Neural progenitor cell (in vitro differentiated cells): ENCODE measurements around the gene PEBP1. TPM values are rescaled to one million over a fixed set of nuclear protein-coding genes. Genes with fewer than 3 reads are reported as not detected.

Experiments used
- DNase-seq: peaks from one replicate; pipeline ENCODE4 v3.0.0-alpha.2; 2016; ENCODE audit warnings: low spot score
- H2AFZ ChIP-seq: fragments of 200-600 bp; sonication (generic); replicated peaks from 2 replicates; pipeline ENCODE4 v1.6.1; 2016; ENCODE audit warnings: antibody characterized with exemption
- H3F3A ChIP-seq: fragments of 200-600 bp; sonication (generic); 2 replicates; pipeline ENCODE4 v1.6.1; 2016; ENCODE audit warnings: antibody characterized with exemption, low read depth
- H3K27ac ChIP-seq: fragments of 200-600 bp; sonication (generic); 2 replicates; pipeline ENCODE4 v1.5.1; 2016; ENCODE audit warnings: mild to moderate bottlenecking
- H3K27me3 ChIP-seq: fragments of 200-600 bp; sonication (generic); 2 replicates; pipeline ENCODE4 v1.6.1; 2016; ENCODE audit warnings: mild to moderate bottlenecking, moderate library complexity
- H3K36me3 ChIP-seq: fragments of 200-600 bp; sonication (generic); 2 replicates; pipeline ENCODE4 v1.5.1; 2016
- H3K4me1 ChIP-seq: fragments of 200-600 bp; sonication (generic); 2 replicates; pipeline ENCODE4 v1.6.1; 2016; ENCODE audit warnings: mixed run types
- H3K4me2 ChIP-seq: fragments of 200-600 bp; sonication (generic); 2 replicates; pipeline ENCODE4 v1.6.1; 2016
- H3K4me3 ChIP-seq: fragments of 200-600 bp; sonication (generic); 2 replicates; pipeline ENCODE4 v1.5.1; 2016
- H3K79me2 ChIP-seq: fragments of 200-600 bp; sonication (generic); 2 replicates; pipeline ENCODE4 v1.6.1; 2016; ENCODE audit warnings: low read depth
- H3K9ac ChIP-seq: fragments of 200-600 bp; sonication (generic); 2 replicates; pipeline ENCODE4 v1.6.1; 2016
- H3K9me3 ChIP-seq: fragments of 200-600 bp; sonication (generic); 2 replicates; pipeline ENCODE4 v1.5.1; 2016; ENCODE audit warnings: low read depth
- H4K20me1 ChIP-seq: fragments of 200-600 bp; sonication (generic); 2 replicates; pipeline ENCODE4 v1.6.1; 2016; ENCODE audit warnings: low read depth
- H3K27ac Mint-ChIP-seq: 3 replicates; pipeline ENCODE4 v1.8.0; 2021; ENCODE audit warnings: mixed read lengths
- H3K27me3 Mint-ChIP-seq: 2 replicates; pipeline ENCODE4 v1.8.0; 2022; ENCODE audit warnings: low read depth, mild to moderate bottlenecking, inconsistent platforms, moderate library complexity, mixed read lengths; ENCODE audit not compliant: insufficient read depth
- H3K36me3 Mint-ChIP-seq: 3 replicates; pipeline ENCODE4 v1.8.0; 2021; ENCODE audit warnings: mixed read lengths
- H3K4me1 Mint-ChIP-seq: 3 replicates; pipeline ENCODE4 v1.8.0; 2021; ENCODE audit warnings: mixed read lengths
- H3K4me3 Mint-ChIP-seq: 3 replicates; pipeline ENCODE4 v1.8.0; 2021; ENCODE audit warnings: mild to moderate bottlenecking, moderate library complexity, mixed read lengths
- H3K9me3 Mint-ChIP-seq: 3 replicates; pipeline ENCODE4 v1.8.0; 2020; ENCODE audit warnings: mixed read lengths
- EZH2 ChIP-seq: fragments of 200-600 bp; sonication (generic); IDR thresholded peaks from 2 replicates; pipeline ENCODE4 v1.6.1; 2017; ENCODE audit warnings: antibody characterized with exemption, mild to moderate bottlenecking, moderate library complexity
- EZH2phosphoT487 ChIP-seq: fragments of 200-600 bp; sonication (generic); IDR thresholded peaks from 2 replicates; pipeline ENCODE4 v1.6.1; 2017; ENCODE audit warnings: antibody characterized with exemption
- total RNA-seq: library from RNA; depleted of rRNA; stranded (reverse); fragments of >200 nt; gene quantifications from 2 replicates; pipeline ENCODE4 v1.2.3, GENCODE V29; 2015; ENCODE audit warnings: low replicate concordance
- TF ChIP-seq, protein P1 (sequence below): fragments of 200-600 bp; sonication (generic); IDR thresholded peaks from 2 replicates; pipeline ENCODE4 v1.5.1; 2017; ENCODE audit warnings: antibody characterized with exemption, mild to moderate bottlenecking

PEBP1 gene
- total RNA-seq, 1 donor from 2014 or later: 266 TPM

DNA sequence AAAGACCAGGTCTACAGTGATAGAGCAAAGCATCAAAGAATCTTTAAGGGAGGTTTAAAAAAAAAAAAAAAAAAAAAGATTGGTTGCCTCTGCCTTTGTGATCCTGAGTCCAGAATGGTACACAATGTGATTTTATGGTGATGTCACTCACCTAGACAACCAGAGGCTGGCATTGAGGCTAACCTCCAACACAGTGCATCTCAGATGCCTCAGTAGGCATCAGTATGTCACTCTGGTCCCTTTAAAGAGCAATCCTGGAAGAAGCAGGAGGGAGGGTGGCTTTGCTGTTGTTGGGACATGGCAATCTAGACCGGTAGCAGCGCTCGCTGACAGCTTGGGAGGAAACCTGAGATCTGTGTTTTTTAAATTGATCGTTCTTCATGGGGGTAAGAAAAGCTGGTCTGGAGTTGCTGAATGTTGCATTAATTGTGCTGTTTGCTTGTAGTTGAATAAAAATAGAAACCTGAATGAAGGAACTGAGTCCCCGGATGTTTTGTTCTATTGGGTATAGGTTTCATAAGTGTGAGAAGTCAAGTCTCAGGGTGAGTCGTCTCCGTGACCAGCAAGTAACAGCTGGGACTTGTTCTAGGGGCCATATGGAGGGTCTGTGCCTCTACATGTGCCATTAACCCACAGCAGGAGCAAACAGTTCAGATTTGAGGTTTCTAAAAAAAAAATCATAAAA is 9.3 kb downstream of the PEBP1 start:
- Histone ChIP-seq H3K79me2 (peaks cover 7% of the 10 kb centered on the region), H4K20me1 (peaks cover 5% of the 10 kb centered on the region), H3K4me3 (no peak overlapping the region), H3K4me2 (no peak overlapping the region), H3K9me3 (no peaks in the 10 kb centered on the region), H3K9ac (no peak overlapping the region), H3F3A (no peaks in the 10 kb centered on the region), H2AFZ (no peak overlapping the region), H3K27ac (no peak overlapping the region), H3K4me1 (no peaks in the 10 kb centered on the region), H3K27me3 (no peaks in the 10 kb centered on the region), H3K36me3 (peaks cover 7% of the 10 kb centered on the region)
- TF ChIP-seq, protein P1, sequence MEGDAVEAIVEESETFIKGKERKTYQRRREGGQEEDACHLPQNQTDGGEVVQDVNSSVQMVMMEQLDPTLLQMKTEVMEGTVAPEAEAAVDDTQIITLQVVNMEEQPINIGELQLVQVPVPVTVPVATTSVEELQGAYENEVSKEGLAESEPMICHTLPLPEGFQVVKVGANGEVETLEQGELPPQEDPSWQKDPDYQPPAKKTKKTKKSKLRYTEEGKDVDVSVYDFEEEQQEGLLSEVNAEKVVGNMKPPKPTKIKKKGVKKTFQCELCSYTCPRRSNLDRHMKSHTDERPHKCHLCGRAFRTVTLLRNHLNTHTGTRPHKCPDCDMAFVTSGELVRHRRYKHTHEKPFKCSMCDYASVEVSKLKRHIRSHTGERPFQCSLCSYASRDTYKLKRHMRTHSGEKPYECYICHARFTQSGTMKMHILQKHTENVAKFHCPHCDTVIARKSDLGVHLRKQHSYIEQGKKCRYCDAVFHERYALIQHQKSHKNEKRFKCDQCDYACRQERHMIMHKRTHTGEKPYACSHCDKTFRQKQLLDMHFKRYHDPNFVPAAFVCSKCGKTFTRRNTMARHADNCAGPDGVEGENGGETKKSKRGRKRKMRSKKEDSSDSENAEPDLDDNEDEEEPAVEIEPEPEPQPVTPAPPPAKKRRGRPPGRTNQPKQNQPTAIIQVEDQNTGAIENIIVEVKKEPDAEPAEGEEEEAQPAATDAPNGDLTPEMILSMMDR: no peak
- no peak for TF ChIP-seq EZH2phosphoT487
- TF ChIP-seq EZH2: no peak
- Mint-ChIP-seq H3K4me3 (peak overlapping the region; percentile 38), H3K27ac (peak overlapping the region; percentile 46), H3K36me3 (peaks cover 38% of the 10 kb centered on the region), H3K4me1 (no peaks in the 10 kb centered on the region), H3K9me3 (no peaks in the 10 kb centered on the region), H3K27me3 (peaks cover 2% of the 10 kb centered on the region)
- no peak for DNase-seq

DNA sequence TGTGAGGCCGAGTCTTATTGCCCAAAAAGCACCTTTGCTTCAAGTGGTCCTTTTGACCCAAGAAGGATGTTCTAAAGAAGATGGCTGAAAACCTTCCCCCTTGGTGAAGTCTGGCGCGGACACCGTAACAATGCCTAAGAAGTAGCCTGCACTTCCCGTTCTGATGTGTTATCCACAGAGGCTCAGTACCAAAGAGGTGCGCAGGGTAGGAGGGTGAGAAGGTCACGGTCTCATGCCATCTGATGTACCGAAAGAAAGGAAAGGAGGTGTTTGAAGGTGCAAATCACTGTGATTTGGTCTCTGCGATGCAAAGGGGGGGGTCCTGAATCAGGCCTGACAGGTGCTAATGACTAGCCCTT is 9.9 kb downstream of the PEBP1 start:
- peaks cover 36% of the 10 kb centered on the region for H3K36me3 Mint-ChIP-seq
- Histone ChIP-seq H4K20me1 (peaks cover 5% of the 10 kb centered on the region), H3K36me3 (peaks cover 7% of the 10 kb centered on the region), H3K27ac (no peak overlapping the region), H3K79me2 (peaks cover 7% of the 10 kb centered on the region), H3K4me3 (no peak overlapping the region), H3K4me2 (no peak overlapping the region), H2AFZ (no peak overlapping the region), H3F3A (no peaks in the 10 kb centered on the region), H3K27me3 (no peaks in the 10 kb centered on the region), H3K9ac (no peak overlapping the region), H3K4me1 (no peaks in the 10 kb centered on the region), H3K9me3 (no peaks in the 10 kb centered on the region)
- no peak for DNase-seq
- peaks cover 2% of the 10 kb centered on the region for H3K27me3 Mint-ChIP-seq
- H3K4me1 Mint-ChIP-seq: no peaks in the 10 kb centered on the region
- H3K27ac Mint-ChIP-seq: no peak overlapping the region
- H3K9me3 Mint-ChIP-seq: no peaks in the 10 kb centered on the region
- TF ChIP-seq, protein P1: no peak
- TF ChIP-seq EZH2phosphoT487: no peak
- TF ChIP-seq EZH2: no peak
- H3K4me3 Mint-ChIP-seq: no peak overlapping the region

DNA sequence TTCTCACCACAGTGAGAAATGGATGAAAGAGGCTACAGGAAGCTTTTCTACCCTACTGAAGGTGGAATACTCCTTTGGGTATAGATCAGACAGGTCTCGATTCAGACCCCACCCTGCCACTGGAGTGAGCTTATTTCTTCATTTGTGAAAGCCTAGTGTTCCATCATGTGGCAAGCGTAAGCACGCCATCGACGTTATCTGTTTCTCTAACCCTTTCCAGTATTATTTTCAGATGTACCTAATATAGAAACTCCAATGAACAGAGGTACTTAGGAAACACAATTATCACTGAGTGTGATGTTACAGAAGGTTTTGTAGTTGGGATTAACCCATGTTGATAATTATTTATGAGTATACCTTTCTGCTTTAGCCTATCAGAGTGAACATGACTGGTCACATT is 12.4 kb downstream of the PEBP1 start:
- no peak overlapping the region for H3K4me2 ChIP-seq
- peaks cover 3% of the 10 kb centered on the region for H3K36me3 ChIP-seq
- no peak overlapping the region for H3K27ac Mint-ChIP-seq
- no peaks in the 10 kb centered on the region for H3K4me1 ChIP-seq
- H3K27me3 ChIP-seq: no peaks in the 10 kb centered on the region
- peaks cover 2% of the 10 kb centered on the region for H3K79me2 ChIP-seq
- no peak overlapping the region for H3K9ac ChIP-seq
- H3K4me3 ChIP-seq: no peak overlapping the region
- peaks cover 5% of the 10 kb centered on the region for H4K20me1 ChIP-seq
- no peak overlapping the region for H3K27ac ChIP-seq
- H3K9me3 ChIP-seq: no peaks in the 10 kb centered on the region
- H3K36me3 Mint-ChIP-seq: peaks cover 25% of the 10 kb centered on the region
- no peaks in the 10 kb centered on the region for H3K27me3 Mint-ChIP-seq
- no peaks in the 10 kb centered on the region for H3F3A ChIP-seq
- no peak overlapping the region for H3K4me3 Mint-ChIP-seq
- H3K4me1 Mint-ChIP-seq: no peaks in the 10 kb centered on the region
- TF ChIP-seq EZH2phosphoT487: no peak
- TF ChIP-seq EZH2: no peak
- TF ChIP-seq, protein P1: no peak
- DNase-seq: no peak
- H2AFZ ChIP-seq: no peak overlapping the region
- H3K9me3 Mint-ChIP-seq: no peaks in the 10 kb centered on the region
